HepG2 (cell line): ENCODE results near the gene CLDN22. TPM values are rescaled to one million over a fixed set of nuclear protein-coding genes. Genes with fewer than 3 reads are reported as not detected.

ENCODE experiments used
- ATAC-seq: fragments of 200-7000 bp; cut with Tn5 transposase; 3 replicates; pipeline ENCODE4 v1.9.1; 2020; ENCODE audit warnings: mild to moderate bottlenecking, moderate library complexity
- BruUV-seq: library from RNA; stranded (reverse); fragments of 400-500 nt; replicated peaks from 2 replicates; lab custom pipeline; 2021; lab: Mats Ljungman, UMichigan
- CTCF ChIA-PET: fragments of 300-600 bp; formaldehyde crosslinking; extraction: SDS; loops from one replicate; lab custom pipeline; 2021; ENCODE audit warnings: low total read pairs, inconsistent platforms, low intra/inter-chr PET ratio; lab: Yijun Ruan, JAX
- POLR2A ChIA-PET: fragments of 350-600 bp; sonication (Branson Sonifier 250); formaldehyde crosslinking; loops from one replicate; lab custom pipeline; 2020; ENCODE audit warnings: antibody characterized with exemption, inconsistent platforms; lab: Yijun Ruan, JAX
- DNase-seq: peaks from one replicate; pipeline ENCODE4 v3.0.0-alpha.2; 2015; ENCODE audit warnings: low spot score
- FAIRE-seq: peaks from 3 replicates; lab custom pipeline; 2011; peaks lifted over from hg19 to GRCh38; lab: Jason Lieb, UNC
- H2AFZ ChIP-seq: one replicate; pipeline ENCODE4 v1.6.1; 2011; ENCODE audit warnings: low read length, inconsistent platforms
- H3K27ac ChIP-seq: fragments of 300-600 bp; 3 replicates; pipeline ENCODE4 v1.8.0; 2011; ENCODE audit warnings: mixed run types, mild to moderate bottlenecking, mixed read lengths, low read length, inconsistent platforms; ENCODE audit not compliant: insufficient read depth; ENCODE audit errors: extremely low read length
- H3K27me3 ChIP-seq, 2 experiments: fragments of 200-600 bp in 1 of 2; 2 replicates in 1 of 2; 3 replicates in 1 of 2; pipeline versions ENCODE4 v1.6.0 to v1.8.0; 2011; ENCODE audit warnings: low read length in 2 of 2, mild to moderate bottlenecking in 2 of 2, moderate library complexity in 2 of 2, inconsistent platforms in 1 of 2; ENCODE audit not compliant: insufficient read depth in 2 of 2, control insufficient read depth in 1 of 2
- H3K36me3 ChIP-seq, 2 experiments: fragments of 200-600 bp in 1 of 2; replicated peaks in 1 of 2; 2 replicates in 1 of 2; 3 replicates in 1 of 2; pipeline versions ENCODE4 v1.5.1 to v1.8.0; 2011; ENCODE audit warnings: low read length in 2 of 2, inconsistent platforms in 1 of 2; ENCODE audit not compliant: insufficient read depth in 2 of 2, control insufficient read depth in 1 of 2
- H3K4me1 ChIP-seq: 2 replicates; pipeline ENCODE4 v1.5.1; 2012; ENCODE audit warnings: low read length, inconsistent platforms; ENCODE audit not compliant: insufficient read depth
- H3K4me2 ChIP-seq: 2 replicates; pipeline ENCODE4 v1.6.0; 2011; ENCODE audit warnings: low read depth, low read length, inconsistent platforms
- H3K4me3 ChIP-seq, 3 experiments: fragments of 200-600 bp in 1 of 3; sonication (generic), shearing (Covaris generic) in 1 of 3; replicated peaks in 1 of 3; 2 replicates each; pipeline ENCODE4 v1.5.1; 2011 to 2016; ENCODE audit warnings: low read length in 3 of 3, inconsistent platforms in 2 of 3, low read depth in 2 of 3, mild to moderate bottlenecking in 2 of 3, control low read depth in 1 of 3, mixed read lengths in 1 of 3; ENCODE audit not compliant: insufficient read depth in 1 of 3
- H3K79me2 ChIP-seq: one replicate; pipeline ENCODE4 v1.6.1; 2011; ENCODE audit warnings: low read length, inconsistent platforms; ENCODE audit not compliant: insufficient read depth
- H3K9ac ChIP-seq: 2 replicates; pipeline ENCODE4 v1.6.0; 2011; ENCODE audit warnings: mild to moderate bottlenecking, low read depth, low read length, inconsistent platforms; ENCODE audit not compliant: insufficient read depth
- H3K9me3 ChIP-seq: 2 replicates; pipeline ENCODE4 v1.5.1; 2012; ENCODE audit warnings: mild to moderate bottlenecking, low read length
- H4K20me1 ChIP-seq: 2 replicates; pipeline ENCODE4 v1.6.0; 2011; ENCODE audit warnings: inconsistent platforms, mild to moderate bottlenecking, low read length, moderate library complexity; ENCODE audit not compliant: insufficient read depth
- BHLHE40 ChIP-seq: IDR thresholded peaks from 2 replicates; pipeline ENCODE4 v1.6.1; 2011; ENCODE audit warnings: low read length, improper control_type of control experiment
- RXRB ChIP-seq: IDR thresholded peaks from 2 replicates; pipeline ENCODE4 v1.6.1; 2016; ENCODE audit warnings: borderline replicate concordance, missing genetic modification reagents, missing compliant biosample characterization
- ZNF333 ChIP-seq: sonication (generic); formaldehyde crosslinking; IDR thresholded peaks from 2 replicates; pipeline ENCODE4 v1.4.0; 2020; ENCODE audit warnings: mild to moderate bottlenecking, missing genetic modification reagents, borderline replicate concordance
- ZNF572 ChIP-seq: sonication (generic); formaldehyde crosslinking; IDR thresholded peaks from 2 replicates; pipeline ENCODE4 v1.5.1; 2020; ENCODE audit warnings: mild to moderate bottlenecking, missing genetic modification reagents
- WGBS: methylation state at CpG from one replicate; pipeline ENCODE4 v1.1.6; 2017; ENCODE audit warnings: low lambda C conversion rate; 5-methylcytosine and 5-hydroxymethylcytosine counted together
- in situ Hi-C: cut with HindIII; loops from 2 replicates; pipeline ENCODE4 v1.10.0; 2017; ENCODE audit warnings: low pct_unique_long_range_greater_than_20kb; ENCODE audit not compliant: extremely low pct_ligation_motif_present
- intact Hi-C: fragments of 100-400 bp; cut with micrococcal nuclease; formaldehyde crosslinking; loops from one replicate; pipeline ENCODE4 v1.10.0; 2022; ENCODE audit not compliant: unreplicated experiment
- polyA plus RNA-seq, 8 experiments: library from polyadenylated mRNA; depleted of rRNA in 3 of 8; stranded (reverse) in 7 of 8; unstranded in 1 of 8; fragments of >200 nt; fragmentation: Illumina TruSeq in 4 of 8; extraction: Trizol in 4 of 8; gene quantifications; 2 replicates each; pipeline versions ENCODE4 v1.2.1 to v1.2.3, GENCODE V29; 2011 to 2016; ENCODE audit warnings: low read depth in 4 of 8, missing spikeins in 1 of 8, mixed read lengths in 1 of 8; ENCODE audit not compliant: insufficient read depth in 1 of 8
- total RNA-seq, 5 experiments: library from RNA; depleted of rRNA; stranded (reverse); fragments of >200 nt; fragmentation: Illumina TruSeq; extraction: Trizol; gene quantifications; 2 replicates each; pipeline ENCODE4 v1.2.3, GENCODE V29; 2016; ENCODE audit warnings: low read depth in 1 of 5
- TF ChIP-seq, protein P1 (sequence below): sonication (generic); formaldehyde crosslinking; IDR thresholded peaks from 2 replicates; pipeline ENCODE4; 2020; ENCODE audit warnings: missing genetic modification reagents, mild to moderate bottlenecking, borderline replicate concordance
- TF ChIP-seq, protein P2 (sequence below): sonication (generic); formaldehyde crosslinking; IDR thresholded peaks from 2 replicates; pipeline ENCODE4 v1.8.0; 2022; ENCODE audit warnings: mild to moderate bottlenecking, missing genetic modification reagents

The CLDN22 gene
- total and polyA plus RNA-seq, 2 of the 13 experiments (the other 11 are each of a cell fraction or from before 2014, with no cell fraction given) = 0.07 TPM; not detected in 1

DNA sequence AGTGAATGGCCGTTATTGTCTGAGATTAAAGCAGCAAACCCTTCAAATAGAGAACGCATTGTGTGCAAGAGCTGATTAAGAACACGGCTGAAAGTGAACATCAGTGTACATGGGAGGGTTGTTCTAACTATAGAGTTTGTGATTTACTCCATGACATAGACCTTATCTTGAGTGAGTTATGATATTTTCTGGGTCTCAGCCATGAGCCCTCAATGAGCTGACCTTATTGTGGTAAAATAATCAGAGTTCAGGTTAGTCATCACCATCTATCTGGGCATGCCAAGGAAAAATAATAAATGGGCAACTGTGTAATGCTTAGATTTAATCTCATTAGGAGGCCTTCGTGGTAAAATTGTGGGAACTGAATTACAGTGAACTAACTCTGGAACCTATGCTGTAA is 35.3 kb upstream of the CLDN22 start:
- POLR2A ChIA-PET = no interaction called here
- Histone ChIP-seq H3K27me3 (no peaks in the 10 kb centered on the region; a peak in 1 of 5 replicates), H3K9ac (no peak overlapping the region), H2AFZ (no peak overlapping the region), H3K4me1 (peaks cover 10% of the 10 kb centered on the region), H3K79me2 (no peaks in the 10 kb centered on the region), H3K27ac (no peak overlapping the region), H3K4me3 (no peak overlapping the region), H3K9me3 (no peaks in the 10 kb centered on the region), H4K20me1 (no peaks in the 10 kb centered on the region), H3K4me2 (no peak overlapping the region), H3K36me3 (no peaks in the 10 kb centered on the region)
- in situ Hi-C loops (no loop called here), intact Hi-C loops (no loop called here)
- DNase-seq (no peak), ATAC-seq (no peak), FAIRE-seq (no peak)
- WGBS = 60% methylated on average over 4 of the region's 4 CpGs
- BruUV-seq = no TSS peak
- TF ChIP-seq ZNF333 (no peak), ZNF572 (no peak), RXRB (CRISPR knock-in tag) (no peak), BHLHE40 (no peak)
- TF ChIP-seq, protein P1, sequence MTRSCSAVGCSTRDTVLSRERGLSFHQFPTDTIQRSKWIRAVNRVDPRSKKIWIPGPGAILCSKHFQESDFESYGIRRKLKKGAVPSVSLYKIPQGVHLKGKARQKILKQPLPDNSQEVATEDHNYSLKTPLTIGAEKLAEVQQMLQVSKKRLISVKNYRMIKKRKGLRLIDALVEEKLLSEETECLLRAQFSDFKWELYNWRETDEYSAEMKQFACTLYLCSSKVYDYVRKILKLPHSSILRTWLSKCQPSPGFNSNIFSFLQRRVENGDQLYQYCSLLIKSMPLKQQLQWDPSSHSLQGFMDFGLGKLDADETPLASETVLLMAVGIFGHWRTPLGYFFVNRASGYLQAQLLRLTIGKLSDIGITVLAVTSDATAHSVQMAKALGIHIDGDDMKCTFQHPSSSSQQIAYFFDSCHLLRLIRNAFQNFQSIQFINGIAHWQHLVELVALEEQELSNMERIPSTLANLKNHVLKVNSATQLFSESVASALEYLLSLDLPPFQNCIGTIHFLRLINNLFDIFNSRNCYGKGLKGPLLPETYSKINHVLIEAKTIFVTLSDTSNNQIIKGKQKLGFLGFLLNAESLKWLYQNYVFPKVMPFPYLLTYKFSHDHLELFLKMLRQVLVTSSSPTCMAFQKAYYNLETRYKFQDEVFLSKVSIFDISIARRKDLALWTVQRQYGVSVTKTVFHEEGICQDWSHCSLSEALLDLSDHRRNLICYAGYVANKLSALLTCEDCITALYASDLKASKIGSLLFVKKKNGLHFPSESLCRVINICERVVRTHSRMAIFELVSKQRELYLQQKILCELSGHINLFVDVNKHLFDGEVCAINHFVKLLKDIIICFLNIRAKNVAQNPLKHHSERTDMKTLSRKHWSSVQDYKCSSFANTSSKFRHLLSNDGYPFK (CRISPR knock-in tag) = no peak
- TF ChIP-seq, protein P2, sequence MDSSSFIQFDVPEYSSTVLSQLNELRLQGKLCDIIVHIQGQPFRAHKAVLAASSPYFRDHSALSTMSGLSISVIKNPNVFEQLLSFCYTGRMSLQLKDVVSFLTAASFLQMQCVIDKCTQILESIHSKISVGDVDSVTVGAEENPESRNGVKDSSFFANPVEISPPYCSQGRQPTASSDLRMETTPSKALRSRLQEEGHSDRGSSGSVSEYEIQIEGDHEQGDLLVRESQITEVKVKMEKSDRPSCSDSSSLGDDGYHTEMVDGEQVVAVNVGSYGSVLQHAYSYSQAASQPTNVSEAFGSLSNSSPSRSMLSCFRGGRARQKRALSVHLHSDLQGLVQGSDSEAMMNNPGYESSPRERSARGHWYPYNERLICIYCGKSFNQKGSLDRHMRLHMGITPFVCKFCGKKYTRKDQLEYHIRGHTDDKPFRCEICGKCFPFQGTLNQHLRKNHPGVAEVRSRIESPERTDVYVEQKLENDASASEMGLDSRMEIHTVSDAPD (CRISPR knock-in tag) = no peak
- CTCF ChIA-PET = no interaction called here
